HG02840 (cell line): ENCODE data around the gene DOCK4.

Source experiments
- ATAC-seq: cut with Tn5 transposase; IDR thresholded peaks from one replicate; pipeline ENCODE4 v1.9.1; 2021; ENCODE audit warnings: mild to moderate bottlenecking, moderate library complexity, moderate number of reproducible peaks; ENCODE audit not compliant: unreplicated experiment, low FRiP score

DOCK4 gene

GRCh38 chr7:112064627-112065385 lies 141.4 kb downstream of the DOCK4 start:
- ATAC-seq, result no peak

GRCh38 chr7:112063974-112064373 lies 142.2 kb downstream of the DOCK4 start:
- ATAC-seq, result no peak

DNA sequence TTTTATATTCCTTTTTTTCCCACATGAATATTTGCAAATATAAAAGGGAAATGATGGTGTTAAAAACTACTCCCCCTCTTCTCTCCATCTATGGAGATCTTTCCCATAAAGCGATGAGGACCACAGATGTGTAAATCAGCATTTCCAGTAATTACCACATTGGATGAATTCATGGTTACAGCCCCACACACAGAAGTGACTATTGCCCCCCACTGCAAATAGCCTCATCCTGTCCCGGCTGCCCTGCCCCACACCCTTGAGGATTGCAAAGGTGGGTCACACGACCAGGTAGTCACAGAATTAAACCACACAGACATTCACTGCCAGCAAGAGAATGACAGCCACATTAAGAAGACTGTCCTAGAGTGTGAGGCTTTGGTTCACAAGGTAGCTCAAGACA lies 145.1 kb downstream of the DOCK4 start:
- no peak for ATAC-seq

DNA sequence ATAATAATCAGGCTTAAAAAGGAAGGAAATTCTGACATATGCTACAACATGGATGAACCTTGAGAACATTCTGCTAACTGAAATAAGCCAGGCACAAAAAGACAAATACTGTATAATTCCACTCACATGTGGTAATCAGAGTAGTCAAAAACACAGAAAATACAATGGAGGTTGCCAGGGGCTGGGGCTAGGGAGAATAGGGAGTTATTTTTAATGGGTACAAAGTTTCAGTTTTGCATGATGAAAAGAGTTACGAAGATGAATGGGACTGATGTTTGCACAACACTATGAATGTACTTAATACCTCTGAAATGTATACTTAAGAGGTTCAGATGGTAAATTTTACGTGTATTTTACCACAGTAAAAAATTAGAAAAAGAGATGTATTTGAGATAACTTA lies 145.6 kb downstream of the DOCK4 start:
- no peak for ATAC-seq

DNA sequence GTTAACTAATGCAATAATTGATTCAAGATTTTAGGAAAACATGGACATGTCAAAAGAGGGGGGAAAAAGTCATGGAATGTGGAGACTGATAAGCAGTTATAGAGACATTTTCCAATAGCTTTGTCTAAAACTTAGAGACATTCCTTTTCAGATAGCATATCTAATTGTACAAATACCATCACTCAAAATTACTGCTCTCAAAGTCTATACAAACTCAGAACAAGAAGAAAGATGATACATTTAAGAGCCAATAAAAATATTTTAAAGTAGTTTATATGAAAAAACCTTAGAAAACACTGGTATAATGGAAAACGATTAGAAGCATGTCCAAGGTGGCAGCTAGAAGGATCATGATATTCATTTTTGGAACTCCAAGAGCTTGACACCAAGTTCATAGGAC lies 146.5 kb downstream of the DOCK4 start:
- no peak for ATAC-seq

- no peak for ATAC-seq
Observed at GRCh38 chr7:112058686-112059085, 147.5 kb downstream of the DOCK4 start.

DNA sequence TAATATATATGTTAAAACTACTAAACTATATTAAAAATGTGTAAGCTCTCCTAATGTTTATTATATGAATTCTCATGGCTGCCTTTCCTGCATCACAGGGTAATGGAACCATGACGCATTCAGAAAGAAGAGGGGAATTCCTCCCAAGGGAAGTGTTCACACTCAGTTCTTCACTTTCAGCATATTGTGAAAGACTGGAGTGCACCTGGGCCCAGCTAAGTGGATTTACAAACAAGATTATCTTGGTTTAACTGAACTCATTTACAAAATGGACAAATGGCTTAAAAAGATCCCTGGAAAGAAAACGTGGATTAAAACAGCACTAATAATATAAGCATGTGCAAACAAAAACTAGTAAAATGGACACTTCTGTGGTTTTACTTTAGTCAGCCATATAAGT lies 149.8 kb downstream of the DOCK4 start:
- no peak for ATAC-seq

DNA sequence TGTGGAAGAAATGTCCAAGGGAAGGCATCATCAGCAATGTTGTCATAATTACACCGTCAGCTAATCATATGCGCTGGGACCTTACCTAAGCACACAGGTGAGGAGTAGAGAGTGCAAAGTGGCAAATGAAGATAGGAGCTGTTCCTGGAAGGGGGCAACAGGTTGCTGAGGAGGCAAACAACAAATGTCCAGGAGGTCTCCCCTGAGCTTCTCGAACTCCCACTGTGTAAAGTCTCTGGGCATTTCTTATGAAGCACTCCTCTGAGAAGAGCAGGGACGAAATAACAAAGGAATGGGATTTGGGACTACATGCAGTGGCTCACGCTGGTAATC lies 152.5 kb downstream of the DOCK4 start:
- no peak for ATAC-seq

- no peak for ATAC-seq
Observed at GRCh38 chr7:112052993-112053736, 153.0 kb downstream of the DOCK4 start.

DNA sequence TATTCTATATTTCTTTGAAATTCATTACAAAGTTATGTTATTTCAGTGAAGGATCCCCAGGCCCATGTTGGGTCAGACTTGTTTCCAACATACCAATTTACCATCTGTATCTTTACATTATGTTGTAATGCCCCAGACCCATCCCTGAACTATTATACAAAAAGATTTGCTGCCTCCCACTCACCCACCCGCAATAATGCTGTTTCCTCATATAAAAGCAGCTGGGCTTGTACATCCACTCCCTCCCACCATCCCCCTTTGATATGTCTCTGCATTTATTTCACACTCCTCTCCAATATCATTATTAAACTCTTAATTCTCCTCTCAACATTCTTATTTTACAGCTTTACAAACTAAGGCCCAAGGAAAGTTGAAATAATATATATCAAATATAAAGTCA lies 153.7 kb downstream of the DOCK4 start:
- ATAC-seq, result no peak

GRCh38 chr7:112050250-112050881 lies 155.8 kb downstream of the DOCK4 start:
- no peak for ATAC-seq

DNA sequence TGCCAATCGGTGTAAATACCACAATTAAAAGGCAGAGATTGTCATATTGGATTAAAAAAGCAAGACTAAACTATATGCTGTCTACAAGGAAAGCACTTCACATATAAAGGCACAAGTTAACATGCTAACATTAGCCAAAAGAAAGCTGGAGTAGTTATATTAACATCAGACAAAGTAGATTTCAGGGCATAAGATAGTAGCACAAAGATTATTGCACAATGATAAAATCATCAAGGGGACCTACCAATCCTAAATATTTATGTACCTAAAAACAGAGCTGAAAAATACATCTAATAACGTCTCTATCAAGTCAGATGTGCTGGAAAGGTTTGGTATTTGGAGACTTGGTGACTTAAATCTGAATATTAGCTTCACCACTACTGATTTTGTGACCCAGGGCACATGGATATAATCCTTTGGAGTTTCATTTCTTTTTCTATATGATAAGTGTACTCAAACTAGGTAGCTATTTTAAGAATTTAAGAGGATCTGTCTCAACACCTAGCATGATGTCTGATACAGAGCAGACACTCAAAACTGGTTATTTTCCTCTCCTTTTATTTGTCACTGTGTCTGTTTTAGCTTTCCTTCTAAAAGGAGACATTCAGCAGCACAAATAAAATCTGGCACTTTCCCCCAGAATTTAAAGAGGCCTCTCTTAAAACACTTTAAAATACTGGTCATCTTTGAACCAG lies 156.5 kb downstream of the DOCK4 start:
- ATAC-seq, result no peak

GRCh38 chr7:112047421-112047820 lies 158.8 kb downstream of the DOCK4 start:
- no peak for ATAC-seq

GRCh38 chr7:112045222-112045621 lies 161.0 kb downstream of the DOCK4 start:
- ATAC-seq, result no peak

DNA sequence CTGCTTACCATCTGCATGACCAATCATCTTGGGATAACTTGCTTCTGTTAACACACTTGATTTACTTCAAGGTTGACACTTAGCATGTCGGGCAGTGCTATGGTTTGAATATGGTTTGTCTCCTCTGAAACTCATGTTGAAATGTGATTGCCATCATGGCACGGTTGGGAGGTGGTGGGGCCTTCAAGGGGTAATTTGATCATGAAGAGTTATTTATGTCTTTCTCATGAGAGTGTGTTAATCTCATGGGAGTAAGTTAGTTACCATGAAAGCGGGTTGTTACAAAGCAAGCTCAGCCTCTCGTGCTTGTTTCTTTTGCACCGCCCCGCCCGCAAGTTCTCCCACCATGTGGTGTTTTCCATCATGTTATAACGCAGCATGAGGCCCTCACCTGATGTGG lies 163.6 kb downstream of the DOCK4 start:
- no peak for ATAC-seq

GRCh38 chr7:112038353-112038752 lies 167.8 kb downstream of the DOCK4 start:
- ATAC-seq, result no peak

DNA sequence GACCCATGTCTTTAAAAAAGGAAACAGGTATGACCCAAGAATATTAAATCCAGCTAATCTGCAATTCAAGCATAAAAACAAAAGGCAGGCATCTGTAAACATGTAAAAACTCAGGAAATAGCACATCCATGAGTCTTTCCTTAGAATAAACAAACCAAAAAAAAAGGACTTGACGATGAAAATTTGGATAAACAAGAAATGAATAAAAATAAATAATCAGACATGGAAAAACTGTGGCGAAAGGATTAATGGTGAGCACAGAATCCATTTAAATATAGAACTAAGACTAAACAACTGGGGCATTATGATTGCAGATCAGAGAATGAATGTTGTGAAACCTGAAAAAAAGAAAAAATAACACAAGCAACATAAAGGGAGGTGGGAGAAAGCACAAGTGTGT lies 170.1 kb downstream of the DOCK4 start:
- ATAC-seq, result no peak

DNA sequence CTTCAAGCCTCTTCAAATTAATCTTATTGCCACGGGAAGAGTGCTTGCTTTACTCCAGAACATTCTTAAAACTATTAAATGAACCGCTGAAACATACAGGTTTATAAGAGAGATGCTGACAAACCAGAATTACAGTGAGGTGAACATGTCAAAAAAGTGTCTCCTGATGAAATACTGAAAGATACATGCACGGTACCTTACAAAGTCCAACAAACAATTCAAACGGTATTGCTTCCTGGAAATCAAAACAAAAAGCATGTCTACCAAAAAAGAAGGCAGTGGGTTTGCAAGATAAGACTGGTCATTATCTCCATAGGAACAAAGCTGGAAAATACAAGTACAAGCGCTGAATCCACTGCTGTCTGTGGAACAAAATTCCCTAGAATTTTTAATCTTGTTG lies 174.5 kb downstream of the DOCK4 start:
- ATAC-seq, result no peak

GRCh38 chr7:112025556-112025955 lies 180.6 kb downstream of the DOCK4 start:
- no peak for ATAC-seq

DNA sequence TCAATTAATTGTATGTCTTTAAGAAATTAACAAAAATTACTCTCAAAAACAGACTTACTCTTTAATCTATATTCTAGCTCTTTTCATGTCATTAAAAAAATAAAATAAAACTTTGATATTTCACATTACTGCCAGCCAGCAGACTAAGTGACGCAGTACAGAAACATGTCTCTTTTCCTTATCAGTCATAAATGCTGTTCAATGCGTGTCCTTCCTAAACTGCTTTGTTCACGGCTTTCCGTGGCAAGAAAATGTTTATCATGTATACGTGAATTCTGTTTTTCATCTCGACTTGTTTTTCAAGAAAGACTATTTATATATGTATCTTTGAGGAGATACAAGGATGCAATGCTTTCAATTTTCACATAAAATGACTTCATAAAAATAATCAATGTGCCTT lies 182.4 kb downstream of the DOCK4 start:
- ATAC-seq, result no peak

DNA sequence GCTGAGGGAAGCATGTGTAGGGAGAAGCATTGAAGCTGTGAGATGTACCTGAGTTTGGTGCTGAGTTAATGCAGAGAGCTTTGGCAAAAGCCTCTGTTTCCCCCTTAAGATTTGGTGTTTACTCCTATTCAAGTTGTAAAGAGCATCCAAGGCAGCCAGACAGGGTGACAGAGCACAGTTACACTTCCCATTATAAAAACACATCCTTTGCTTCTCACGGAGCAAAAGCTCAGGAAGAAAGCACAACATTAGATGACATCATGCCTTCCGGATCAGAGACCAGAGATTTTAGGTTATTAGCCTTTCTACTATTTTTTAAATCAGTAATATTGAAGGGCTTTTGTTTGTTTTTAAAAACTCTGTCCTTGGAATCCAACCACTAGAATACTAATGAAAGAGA lies 182.9 kb downstream of the DOCK4 start:
- ATAC-seq, result no peak
